VCaP (cell line): Measurements from ENCODE around the gene LCMT2.

Source experiments
- H3K27ac ChIP-seq: fragments of 450-650 bp; 2 replicates; pipeline ENCODE4 v1.5.1; 2017
- CTCF ChIP-seq: fragments of 450-650 bp; conservative IDR thresholded peaks from 2 replicates; pipeline ENCODE4 v1.5.1; 2017; ENCODE audit warnings: mild to moderate bottlenecking, moderate library complexity

Gene LCMT2

DNA sequence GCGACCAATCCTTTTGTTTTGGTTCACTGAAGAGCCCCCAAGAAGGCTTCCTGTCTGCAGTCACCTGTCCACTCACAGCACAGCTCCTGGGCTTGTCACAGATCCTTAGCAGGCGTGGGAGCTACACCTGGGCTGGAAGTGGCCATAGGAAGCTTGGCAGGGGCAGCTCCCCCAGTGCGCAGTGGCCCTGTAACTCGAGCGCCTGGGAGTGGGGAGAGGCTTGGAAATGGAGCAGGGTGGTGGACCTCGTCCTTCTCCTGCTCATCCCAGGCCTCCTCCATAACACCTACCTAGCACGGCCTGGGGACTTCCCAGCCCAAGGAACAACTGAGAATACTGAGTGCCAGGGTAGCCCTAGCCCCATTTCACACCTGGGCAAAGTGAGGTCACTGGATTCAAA lies 44.3 kb downstream of the LCMT2 start:
- H3K27ac ChIP-seq = no peak overlapping the region
- TF ChIP-seq CTCF = no peak

- peak; percentile 82 for TF ChIP-seq CTCF
- no peak overlapping the region for H3K27ac ChIP-seq
These were observed 44.8 kb downstream of the LCMT2 start for GRCh38 chr15:43285609-43286037.

DNA sequence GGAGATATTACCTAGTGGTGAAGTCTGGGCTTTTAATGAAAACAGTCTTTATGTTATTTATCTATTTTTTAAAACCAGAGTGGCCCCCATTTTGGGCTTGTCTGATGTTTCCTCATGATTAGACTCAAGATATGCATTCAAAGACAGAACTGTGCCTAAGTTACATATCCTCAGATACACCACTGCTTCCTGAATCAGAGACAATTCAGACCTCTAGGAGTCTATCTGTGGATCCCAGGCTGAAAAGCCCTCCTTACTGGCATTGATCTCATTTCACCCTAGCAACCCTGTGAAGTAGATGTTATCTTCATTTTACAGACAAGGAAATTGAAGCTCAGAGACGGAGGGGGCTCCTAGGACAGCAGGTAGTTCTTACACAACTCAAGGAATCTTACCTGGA lies 46.8 kb downstream of the LCMT2 start:
- TF ChIP-seq CTCF = no peak
- no peak overlapping the region; the same call in 1 of the 2 replicates for H3K27ac ChIP-seq

DNA sequence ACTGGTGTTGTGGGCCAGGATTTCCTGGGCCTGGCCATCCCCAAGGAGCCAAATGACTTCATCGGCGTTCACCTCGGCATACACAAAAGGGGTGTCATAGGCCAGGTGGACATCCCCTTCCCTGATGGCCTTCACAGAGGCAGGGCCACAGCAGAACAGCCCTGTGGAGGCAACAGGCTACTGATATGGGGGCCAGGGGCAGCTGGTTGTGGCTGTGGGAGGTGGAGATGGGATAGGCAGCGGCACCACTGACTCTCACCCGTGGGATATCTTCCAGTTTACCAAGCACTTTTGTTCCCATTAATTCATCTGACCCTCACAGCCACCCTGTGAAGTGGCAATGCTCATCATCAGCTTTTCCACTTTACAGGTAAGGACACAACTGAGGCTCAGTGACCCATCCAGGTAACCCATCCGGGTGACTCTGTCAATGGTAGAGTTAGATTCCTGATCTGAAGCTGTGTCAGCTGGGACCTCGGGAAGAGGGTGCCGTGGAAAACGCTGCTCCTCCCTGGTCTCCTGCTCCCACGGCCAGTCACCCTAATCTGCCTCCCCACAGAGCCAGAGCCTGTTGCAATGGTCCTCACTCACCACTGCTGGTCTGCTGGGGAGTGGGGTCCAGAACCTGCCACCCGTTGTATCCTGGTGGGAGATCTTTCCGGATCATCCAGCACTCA lies 48.3 kb downstream of the LCMT2 start:
- no peak for TF ChIP-seq CTCF
- no peak overlapping the region for H3K27ac ChIP-seq

- H3K27ac ChIP-seq = no peak overlapping the region
These were observed 49.4 kb downstream of the LCMT2 start for GRCh38 chr15:43280996-43281395.

GRCh38 chr15:43279496-43279895 lies 50.9 kb downstream of the LCMT2 start:
- no peak for TF ChIP-seq CTCF
- no peak overlapping the region for H3K27ac ChIP-seq

More at GRCh38 chr15:43280996-43281395, 49.4 kb downstream of the LCMT2 start:
- TF ChIP-seq CTCF = no peak

DNA sequence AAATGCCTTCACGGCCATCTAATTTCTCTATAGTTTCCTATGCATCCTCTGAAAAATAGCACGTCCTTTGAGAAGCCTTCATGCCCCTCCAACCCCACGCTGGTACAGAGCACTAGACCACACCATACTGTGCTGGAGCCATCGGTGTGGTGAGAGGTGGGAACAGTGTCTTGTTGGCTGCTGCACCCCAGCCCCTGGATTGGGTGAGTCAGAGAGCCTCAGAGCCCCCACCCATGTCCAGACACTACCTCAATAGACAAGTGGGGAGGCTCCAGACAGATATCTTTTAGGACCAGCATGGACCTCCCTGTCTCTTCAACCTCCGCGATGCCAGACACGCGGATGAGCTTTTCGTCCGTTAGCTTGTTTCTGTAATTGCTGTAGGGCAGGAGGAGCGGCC lies 51.5 kb downstream of the LCMT2 start:
- H3K27ac ChIP-seq = no peak overlapping the region
- TF ChIP-seq CTCF = no peak
